Measurements from ENCODE around the gene BABAM2. TPM values are rescaled to one million over a fixed set of nuclear protein-coding genes. Genes with fewer than 3 reads are reported as not detected.

BABAM2 gene
- total RNA-seq, 3 donors from 2014 or later (not counting 1 experiment from before 2014, with no cell fraction given), result 54.6 to 66.1 (median 59.5) TPM

- H3K4me1 ChIP-seq (ENCODE audit: control insufficient read depth, insufficient read depth, low read length), result peaks cover 45% of the 10 kb centered on the region
- ATAC-seq (no peak), DNase-seq (no peak)
- no peaks in the 10 kb centered on the region for H3K9me3 ChIP-seq (ENCODE audit: control insufficient read depth, insufficient read depth, low read length)
- Mint-ChIP-seq H3K4me1 (peaks cover 19 to 37% of the 10 kb centered on the region in 2 donors), H3K36me3 (no peaks in the 10 kb centered on the region), H3K27ac (no peak overlapping the region), H3K27me3 (ENCODE audit: low read depth in 2 of 2) (no peaks in the 10 kb centered on the region), H3K4me3 (no peak overlapping the region), H3K9me3 (no peaks in the 10 kb centered on the region)
- H3K27ac ChIP-seq (ENCODE audit: low read length), result no peak overlapping the region
- 96% methylated on average over 8 of the region's 8 CpGs for WGBS (ENCODE audit: insufficient coverage)
- no peaks in the 10 kb centered on the region for H3K36me3 ChIP-seq (ENCODE audit: control insufficient read depth, insufficient read depth, low read length)
- intact Hi-C loops (cut with micrococcal nuclease), result no loop called here
- TF ChIP-seq, protein P1, sequence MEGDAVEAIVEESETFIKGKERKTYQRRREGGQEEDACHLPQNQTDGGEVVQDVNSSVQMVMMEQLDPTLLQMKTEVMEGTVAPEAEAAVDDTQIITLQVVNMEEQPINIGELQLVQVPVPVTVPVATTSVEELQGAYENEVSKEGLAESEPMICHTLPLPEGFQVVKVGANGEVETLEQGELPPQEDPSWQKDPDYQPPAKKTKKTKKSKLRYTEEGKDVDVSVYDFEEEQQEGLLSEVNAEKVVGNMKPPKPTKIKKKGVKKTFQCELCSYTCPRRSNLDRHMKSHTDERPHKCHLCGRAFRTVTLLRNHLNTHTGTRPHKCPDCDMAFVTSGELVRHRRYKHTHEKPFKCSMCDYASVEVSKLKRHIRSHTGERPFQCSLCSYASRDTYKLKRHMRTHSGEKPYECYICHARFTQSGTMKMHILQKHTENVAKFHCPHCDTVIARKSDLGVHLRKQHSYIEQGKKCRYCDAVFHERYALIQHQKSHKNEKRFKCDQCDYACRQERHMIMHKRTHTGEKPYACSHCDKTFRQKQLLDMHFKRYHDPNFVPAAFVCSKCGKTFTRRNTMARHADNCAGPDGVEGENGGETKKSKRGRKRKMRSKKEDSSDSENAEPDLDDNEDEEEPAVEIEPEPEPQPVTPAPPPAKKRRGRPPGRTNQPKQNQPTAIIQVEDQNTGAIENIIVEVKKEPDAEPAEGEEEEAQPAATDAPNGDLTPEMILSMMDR (IDR thresholded peaks at IDR 0.05), result no peak
- no peaks in the 10 kb centered on the region for H3K27me3 ChIP-seq (ENCODE audit: control insufficient read depth, insufficient read depth, low read length)
- no peak overlapping the region for H3K4me3 ChIP-seq (ENCODE audit: low read length)
These were observed 455.1 kb downstream of the BABAM2 start for GRCh38 chr2:28345619-28346018.

GRCh38 chr2:28346587-28346986 is 456.1 kb downstream of the BABAM2 start:
- WGBS (ENCODE audit: insufficient coverage), result 99% methylated on average over 6 of the region's 6 CpGs
- Mint-ChIP-seq H3K27ac (peak overlapping the region; percentile 84 to 89), H3K36me3 (no peaks in the 10 kb centered on the region), H3K9me3 (no peaks in the 10 kb centered on the region), H3K4me1 (peaks cover 22 to 38% of the 10 kb centered on the region in 2 donors), H3K4me3 (no peak overlapping the region), H3K27me3 (ENCODE audit: low read depth in 2 of 2) (no peaks in the 10 kb centered on the region)
- H3K9me3 ChIP-seq (ENCODE audit: control insufficient read depth, insufficient read depth, low read length), result no peaks in the 10 kb centered on the region
- H3K4me1 ChIP-seq (ENCODE audit: control insufficient read depth, insufficient read depth, low read length), result peaks cover 49% of the 10 kb centered on the region
- H3K27me3 ChIP-seq (ENCODE audit: control insufficient read depth, insufficient read depth, low read length), result no peaks in the 10 kb centered on the region
- no peak overlapping the region for H3K27ac ChIP-seq (ENCODE audit: low read length)
- ATAC-seq (no peak), DNase-seq (no peak)
- TF ChIP-seq, protein P1 (IDR thresholded peaks at IDR 0.05), result no peak
- intact Hi-C loops (cut with micrococcal nuclease), result no loop called here
- H3K4me3 ChIP-seq (ENCODE audit: low read length), result no peak overlapping the region
- no peaks in the 10 kb centered on the region for H3K36me3 ChIP-seq (ENCODE audit: control insufficient read depth, insufficient read depth, low read length)

DNA sequence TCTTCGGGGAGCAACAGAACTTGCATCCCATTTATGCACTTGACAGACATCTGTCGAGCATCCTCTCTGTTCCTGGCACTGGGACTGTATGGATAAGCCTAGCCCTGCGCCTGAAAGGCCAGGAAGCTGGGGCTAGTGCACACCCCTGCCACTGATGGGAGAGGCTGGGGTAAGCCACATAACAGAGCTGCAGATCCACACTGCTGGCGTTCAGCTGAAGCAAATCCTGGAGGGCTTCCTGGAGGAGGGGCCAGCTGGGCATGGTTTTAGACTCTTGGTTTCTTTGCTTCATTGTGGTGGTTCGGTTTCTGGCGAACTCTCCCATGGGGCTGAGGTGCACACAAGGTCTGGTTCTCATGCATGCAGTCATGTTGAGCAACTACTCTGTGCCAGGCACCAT is 456.7 kb downstream of the BABAM2 start:
- H3K36me3 Mint-ChIP-seq, result no peaks in the 10 kb centered on the region
- DNase-seq, result no peak
- Histone ChIP-seq H3K36me3 (ENCODE audit: control insufficient read depth, insufficient read depth, low read length) (no peaks in the 10 kb centered on the region), H3K4me3 (ENCODE audit: low read length) (no peak overlapping the region), H3K27me3 (ENCODE audit: control insufficient read depth, insufficient read depth, low read length) (no peaks in the 10 kb centered on the region), H3K4me1 (ENCODE audit: control insufficient read depth, insufficient read depth, low read length) (peaks cover 49% of the 10 kb centered on the region), H3K27ac (ENCODE audit: low read length) (peak overlapping the region; percentile 86), H3K9me3 (ENCODE audit: control insufficient read depth, insufficient read depth, low read length) (no peaks in the 10 kb centered on the region)
- H3K27ac Mint-ChIP-seq, result peak overlapping the region; percentile 84 to 89
- no peaks in the 10 kb centered on the region for H3K27me3 Mint-ChIP-seq (ENCODE audit: low read depth in 2 of 2)
- H3K4me1 Mint-ChIP-seq, result peaks cover 24 to 42% of the 10 kb centered on the region in 2 donors
- WGBS (ENCODE audit: insufficient coverage), result 89% methylated on average over 6 of the region's 6 CpGs
- TF ChIP-seq, protein P1 (IDR thresholded peaks at IDR 0.05), result no peak
- intact Hi-C loops (cut with micrococcal nuclease), result no loop called here
- ATAC-seq, result no peak
- H3K4me3 Mint-ChIP-seq, result peak overlapping the region; percentile 40
- H3K9me3 Mint-ChIP-seq, result no peaks in the 10 kb centered on the region

- H3K4me3 Mint-ChIP-seq, result peak overlapping the region; percentile 53
- peaks cover 24 to 46% of the 10 kb centered on the region in 2 donors for H3K4me1 Mint-ChIP-seq
- intact Hi-C loops (cut with micrococcal nuclease), result no loop called here
- H3K27ac ChIP-seq (ENCODE audit: low read length), result peak overlapping the region; percentile 86
- H3K4me1 ChIP-seq (ENCODE audit: control insufficient read depth, insufficient read depth, low read length), result peaks cover 48% of the 10 kb centered on the region
- H3K4me3 ChIP-seq (ENCODE audit: low read length), result no peak overlapping the region
- no peaks in the 10 kb centered on the region for H3K27me3 ChIP-seq (ENCODE audit: control insufficient read depth, insufficient read depth, low read length)
- H3K27ac Mint-ChIP-seq, result peak overlapping the region; percentile 84 to 89
- WGBS (ENCODE audit: insufficient coverage), result 65% methylated on average over 9 of the region's 9 CpGs
- ATAC-seq (peak in 2 of 3 donors; percentile 17 to 32), DNase-seq (peak in 1 of 2 donors; percentile 24)
- no peaks in the 10 kb centered on the region for H3K27me3 Mint-ChIP-seq (ENCODE audit: low read depth in 2 of 2)
- TF ChIP-seq, protein P1 (IDR thresholded peaks at IDR 0.05), result no peak
- no peaks in the 10 kb centered on the region for H3K36me3 ChIP-seq (ENCODE audit: control insufficient read depth, insufficient read depth, low read length)
- no peaks in the 10 kb centered on the region for H3K9me3 Mint-ChIP-seq
- H3K36me3 Mint-ChIP-seq, result no peaks in the 10 kb centered on the region
- H3K9me3 ChIP-seq (ENCODE audit: control insufficient read depth, insufficient read depth, low read length), result no peaks in the 10 kb centered on the region
These were observed 457.1 kb downstream of the BABAM2 start for GRCh38 chr2:28347596-28347995.
